ENCODE data around the gene CCNL1.
"Not testable (repeated sequence)": the region's sequence is repeated elsewhere in the genome, so short reads cannot be mapped to it uniquely, and the experiment has no call there.

CCNL1 gene

DNA sequence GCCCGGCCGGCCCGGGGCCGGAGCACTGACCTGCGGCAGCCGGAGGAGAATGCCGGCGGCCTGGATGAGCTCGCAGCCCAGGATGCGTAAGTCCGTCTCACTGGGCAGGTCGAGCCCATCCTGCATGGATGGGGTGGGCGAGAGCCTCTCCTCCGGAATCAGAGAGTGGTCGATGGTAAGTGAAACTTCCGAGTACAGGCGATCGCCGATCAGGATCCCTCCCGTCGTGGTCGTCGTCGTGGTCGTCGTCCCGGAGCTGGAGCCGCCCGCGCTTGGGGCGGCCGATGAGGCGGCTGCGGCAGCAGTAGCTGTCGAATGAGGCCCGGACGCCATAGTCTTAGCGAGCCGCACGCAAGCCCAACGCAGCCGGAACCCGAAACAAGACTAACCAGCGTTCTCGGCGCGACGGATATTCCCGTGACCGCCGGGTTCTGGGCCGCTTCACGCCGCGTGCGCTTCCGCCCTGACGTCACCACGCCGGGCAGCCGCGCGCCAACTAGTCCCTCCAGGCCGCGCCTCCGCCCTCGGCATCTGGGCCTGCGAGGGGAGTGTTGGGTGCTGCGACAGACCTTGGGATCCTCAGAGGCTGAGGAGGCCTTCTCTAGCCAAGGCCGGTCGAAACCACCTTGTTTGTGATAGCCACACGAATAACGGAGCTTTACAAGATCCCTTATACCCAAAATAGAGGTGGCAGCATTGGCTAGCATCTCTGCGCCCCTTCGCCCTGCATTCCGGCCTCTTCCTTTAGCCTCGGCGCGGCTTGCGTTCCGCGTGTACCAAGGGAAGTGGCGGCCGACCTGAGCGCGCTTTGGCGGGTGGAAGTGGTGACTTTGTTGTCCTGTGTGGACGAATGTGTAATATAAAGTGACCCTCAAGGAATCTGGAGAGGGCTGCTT lies at the start of gene CCNL1:
Gene CCNL1, minus strand, starts transcription at position 386 of the 896 bp plus-strand sequence. Its CDS starts 53 bp downstream, at position 333.
- peak; percentile 97 for DNase-seq

DNA sequence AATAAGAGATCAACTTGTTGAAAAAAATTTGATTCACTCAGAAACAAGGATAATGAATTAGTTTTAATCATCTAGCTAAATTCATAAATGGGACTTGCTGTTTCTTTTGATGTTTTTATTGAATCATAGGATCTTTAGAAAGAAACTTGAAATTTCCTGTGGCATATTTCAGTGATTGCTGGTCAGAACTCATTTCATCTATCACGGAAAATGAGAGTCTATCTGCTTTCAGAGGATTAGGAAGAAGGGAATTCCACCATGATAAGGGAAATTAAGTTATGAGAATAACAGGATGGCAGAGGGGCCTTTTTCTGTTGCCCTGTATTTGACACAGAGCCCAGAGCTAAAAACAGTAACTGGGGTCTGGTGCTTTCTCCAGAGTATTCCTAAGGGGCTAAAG lies 44.9 kb upstream of the CCNL1 start:
- no peak for DNase-seq

DNA sequence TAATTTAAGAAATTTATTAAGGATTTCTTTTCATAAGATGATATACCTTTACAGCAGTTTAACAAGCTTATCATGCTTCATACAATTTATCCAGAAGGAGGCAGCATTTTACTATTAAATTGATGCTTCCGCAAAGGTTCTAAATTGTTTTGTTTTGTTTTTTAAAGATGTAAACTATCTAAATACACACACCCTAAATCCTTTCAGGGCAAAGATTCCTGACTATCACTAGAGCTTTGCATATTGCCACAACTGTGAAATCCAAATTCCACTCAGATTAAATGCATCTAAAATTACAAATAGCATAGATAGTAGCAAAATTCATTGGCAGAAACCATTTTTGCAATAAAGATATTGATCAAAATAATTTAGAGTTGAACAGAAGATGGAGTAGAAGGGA lies 44.5 kb upstream of the CCNL1 start:
- no peak for DNase-seq

DNA sequence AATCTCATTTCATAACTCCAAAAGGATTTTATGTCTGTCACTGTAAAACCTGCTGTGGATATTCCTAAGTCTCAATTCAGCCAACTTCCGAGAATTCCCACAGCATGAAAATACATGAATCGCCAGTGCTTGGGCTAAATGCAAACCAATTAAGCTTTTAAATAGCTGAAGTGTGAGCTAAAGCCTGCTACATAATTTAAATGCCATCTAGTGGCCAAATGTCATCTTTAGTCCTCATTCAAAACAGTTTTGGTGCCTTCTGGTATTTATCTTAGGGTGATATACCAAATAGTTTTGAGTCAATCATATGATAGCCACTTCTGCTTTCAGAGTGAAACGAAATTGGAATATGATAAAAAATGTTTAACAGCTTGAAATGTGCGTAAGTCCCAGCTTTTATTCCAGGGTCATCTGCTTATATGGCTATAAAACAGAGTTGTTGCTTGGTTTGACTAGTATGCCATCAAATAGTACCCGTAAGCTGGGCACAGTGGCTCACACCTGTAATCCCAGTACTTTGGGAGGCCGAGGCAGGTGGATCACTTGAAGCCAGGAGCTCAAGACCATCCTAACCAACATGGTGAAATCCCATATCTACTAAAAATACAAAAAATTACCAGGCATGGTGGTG lies 41.8 kb upstream of the CCNL1 start:
- peak; percentile 52 for DNase-seq

DNA sequence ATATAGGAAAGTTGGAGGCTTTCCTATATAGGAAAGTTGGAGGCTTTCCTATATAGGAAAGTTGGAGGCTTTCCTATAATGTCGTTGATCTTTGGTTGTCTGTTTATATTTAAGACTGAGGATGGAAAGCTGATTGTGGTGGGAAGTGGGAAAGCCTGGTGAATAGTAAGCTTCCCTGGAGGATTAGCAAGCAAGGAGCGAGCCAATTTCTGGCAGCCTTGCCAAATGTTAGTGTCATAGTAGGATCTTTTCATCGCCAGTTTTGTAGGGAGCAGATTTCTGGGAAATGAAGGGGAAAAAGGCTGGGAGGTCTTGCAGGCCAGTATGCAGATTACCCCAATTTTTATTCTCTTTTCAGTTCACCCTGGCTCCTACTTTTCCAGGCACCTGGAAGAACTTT lies 39.9 kb upstream of the CCNL1 start:
- DNase-seq = no peak

DNA sequence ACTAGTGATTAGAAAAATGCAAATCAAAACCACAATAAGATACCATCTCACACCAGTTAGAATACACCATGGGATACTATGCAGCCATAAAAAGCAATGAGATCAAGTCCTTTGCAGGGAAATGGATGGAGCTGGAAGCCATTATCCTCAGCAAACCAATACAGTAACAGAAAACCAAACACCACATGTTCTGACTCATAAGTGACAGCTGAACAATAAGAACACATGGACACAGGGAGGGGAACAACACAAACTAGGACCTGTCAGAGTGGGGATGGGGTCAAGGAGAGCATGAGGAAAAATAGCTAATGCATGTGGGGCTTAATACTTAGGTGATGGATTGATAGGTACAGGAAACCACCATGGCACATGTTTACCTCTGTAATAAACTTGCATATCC lies 36.0 kb upstream of the CCNL1 start:
- no peak for DNase-seq

DNA sequence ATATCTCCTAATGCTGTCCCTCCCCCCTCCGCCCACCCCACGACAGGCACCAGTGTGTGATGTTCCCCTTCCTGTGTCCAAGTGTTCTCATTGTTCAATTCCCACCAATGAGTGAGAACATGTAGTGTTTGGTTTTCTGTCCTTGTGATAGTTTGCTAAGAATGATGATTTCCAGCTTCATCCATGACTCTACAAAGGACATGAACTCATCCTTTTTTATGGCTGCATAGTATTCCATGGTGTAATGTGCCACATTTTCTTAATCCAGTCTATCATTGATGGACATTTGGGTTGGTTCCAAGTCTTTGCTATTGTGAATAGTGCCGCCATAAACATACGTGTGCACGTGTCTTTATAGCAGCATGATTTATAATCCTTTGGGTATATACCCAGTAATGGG lies 31.2 kb upstream of the CCNL1 start:
- not testable (repeated sequence) for DNase-seq

DNA sequence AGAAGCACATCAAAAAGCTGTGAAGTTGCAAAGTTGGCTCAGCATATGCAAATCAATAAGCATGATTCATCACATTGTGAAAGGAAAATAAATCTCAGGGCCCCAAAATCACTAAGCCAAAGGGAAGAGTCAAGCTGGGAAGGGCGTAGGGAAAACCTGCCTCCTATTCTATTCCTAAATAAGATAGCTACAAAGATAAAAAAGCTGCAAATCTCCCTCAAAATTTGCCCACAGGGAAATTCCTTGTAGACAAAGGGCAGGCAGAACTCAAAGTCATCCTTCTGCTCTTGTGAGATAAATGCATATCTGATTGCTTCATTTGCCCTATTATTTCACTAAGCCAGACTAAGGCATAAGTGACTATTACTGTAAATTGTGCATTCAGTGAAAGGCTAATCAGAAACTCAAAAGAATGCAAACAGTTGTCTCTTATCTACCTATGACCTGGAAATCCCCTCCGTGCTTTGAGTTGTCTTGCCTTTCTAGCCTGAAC lies 30.5 kb upstream of the CCNL1 start:
- no peak for DNase-seq

DNA sequence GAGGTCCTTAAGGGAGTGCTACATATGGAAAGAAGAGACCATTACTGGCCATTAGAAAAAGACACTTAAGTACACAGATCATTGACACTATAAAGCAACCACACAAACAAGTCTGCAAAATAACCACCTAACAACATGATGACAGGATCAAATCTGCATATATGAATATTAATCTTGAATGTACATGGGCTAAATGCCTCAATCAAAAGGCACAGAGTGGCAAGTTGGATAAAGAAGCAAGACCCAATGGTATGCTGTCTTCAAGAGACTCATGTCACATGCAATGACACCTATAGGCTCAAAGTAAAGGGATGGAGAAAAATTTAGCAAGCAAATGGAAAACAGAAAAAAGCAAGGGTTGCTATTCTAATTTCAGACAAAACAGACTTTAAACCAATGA lies 28.4 kb upstream of the CCNL1 start:
- no peak for DNase-seq

DNA sequence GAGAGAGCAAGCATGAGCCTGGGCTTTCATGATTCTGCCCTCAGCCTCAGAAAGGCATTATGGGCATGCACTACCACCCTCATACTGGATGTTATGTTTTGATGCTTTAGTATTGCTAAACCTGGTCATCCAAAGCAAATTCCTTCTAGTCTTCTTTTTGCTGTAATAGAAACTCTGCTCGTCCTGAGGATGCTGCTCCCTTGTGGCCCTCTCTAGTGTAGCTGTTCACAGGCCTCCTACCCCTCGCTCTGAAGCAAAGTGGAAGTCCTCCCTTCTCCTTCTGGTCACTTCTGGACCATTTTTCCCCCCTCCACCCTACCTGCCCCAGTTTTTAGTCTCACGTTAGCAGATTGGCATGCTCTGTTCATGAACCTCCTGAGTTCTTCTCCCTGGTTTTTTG lies 22.9 kb upstream of the CCNL1 start:
- DNase-seq = no peak

DNA sequence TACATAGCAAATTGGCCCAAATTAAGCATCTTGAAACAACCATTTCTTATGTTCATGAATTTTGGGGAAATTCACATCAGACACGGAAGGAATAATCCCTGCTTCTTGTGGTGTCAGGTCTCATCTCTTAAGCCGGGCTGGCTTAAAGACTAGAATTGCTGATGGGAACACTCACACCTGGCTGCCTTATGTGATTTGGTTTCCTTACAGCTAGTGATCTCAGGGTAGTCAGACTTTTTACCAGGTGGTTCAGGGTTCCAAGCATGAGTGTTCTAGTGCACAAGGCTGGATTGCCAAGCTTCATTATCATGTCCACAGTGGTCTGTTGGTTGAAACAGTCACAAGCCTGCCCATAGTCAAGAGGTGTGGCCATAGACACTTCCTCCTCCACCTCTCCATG lies 20.3 kb upstream of the CCNL1 start:
- no peak for DNase-seq

DNA sequence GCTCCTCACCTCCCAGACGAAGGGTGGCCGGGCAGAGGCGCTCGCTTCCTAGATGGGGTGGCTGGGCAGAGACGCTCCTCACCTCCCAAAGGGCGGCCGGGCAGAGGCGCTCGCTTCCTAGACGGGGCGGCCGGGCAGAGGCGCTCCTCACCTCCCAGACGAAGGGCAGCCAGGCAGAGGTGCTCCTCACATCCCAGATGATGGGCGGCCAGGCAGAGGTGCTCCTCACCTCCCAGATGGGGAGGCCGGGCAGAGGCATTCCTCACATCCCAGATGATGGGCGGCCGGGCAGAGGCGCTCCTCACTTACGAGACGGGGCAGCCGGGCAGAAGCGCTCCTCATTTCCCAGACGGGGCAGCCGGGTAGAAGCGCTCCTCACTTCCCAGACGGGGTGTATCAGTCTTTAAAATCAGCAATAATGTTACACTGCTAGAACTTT lies 19.4 kb upstream of the CCNL1 start:
- no peak for DNase-seq

DNA sequence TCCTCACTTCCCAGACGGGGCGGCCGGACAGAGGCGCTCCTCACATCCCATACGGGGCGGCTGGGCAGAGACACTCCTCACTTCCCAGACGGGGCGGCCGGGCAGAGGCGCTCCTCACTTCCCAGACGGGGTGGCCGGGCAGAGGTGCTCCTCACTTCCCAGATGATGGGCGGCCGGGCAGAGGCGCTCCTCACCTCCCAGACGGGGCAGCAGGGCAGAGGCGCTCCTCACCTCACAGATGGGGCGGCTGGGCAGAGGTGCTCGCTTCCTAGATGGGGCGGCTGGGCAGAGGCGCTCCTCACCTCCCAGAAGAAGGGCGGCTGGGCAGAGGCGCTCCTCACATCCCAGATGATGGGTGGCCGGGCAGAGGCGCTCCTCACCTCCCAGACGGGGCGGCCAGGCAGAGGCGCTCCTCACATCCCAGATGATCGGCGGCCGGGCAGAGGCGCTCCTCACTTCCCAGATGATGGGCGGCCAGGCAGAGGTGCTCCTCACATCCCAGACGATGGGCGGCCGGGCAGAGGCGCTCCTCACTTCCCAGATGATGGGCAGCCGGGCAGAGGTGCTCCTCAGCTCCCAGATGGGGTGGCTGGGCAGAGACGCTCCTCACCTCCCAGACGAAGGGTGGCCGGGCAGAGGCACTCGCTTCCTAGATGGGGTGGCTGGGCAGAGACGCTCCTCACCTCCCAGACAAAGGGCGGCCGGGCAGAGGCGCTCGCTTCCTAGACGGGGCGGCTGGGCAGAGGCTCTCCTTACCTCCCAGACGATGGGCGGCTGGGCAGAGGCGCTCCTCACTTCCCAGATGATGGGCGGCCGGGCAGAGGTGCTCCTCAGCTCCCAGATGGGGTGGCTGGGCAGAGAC lies 18.8 kb upstream of the CCNL1 start:
- DNase-seq = not testable (repeated sequence)

DNA sequence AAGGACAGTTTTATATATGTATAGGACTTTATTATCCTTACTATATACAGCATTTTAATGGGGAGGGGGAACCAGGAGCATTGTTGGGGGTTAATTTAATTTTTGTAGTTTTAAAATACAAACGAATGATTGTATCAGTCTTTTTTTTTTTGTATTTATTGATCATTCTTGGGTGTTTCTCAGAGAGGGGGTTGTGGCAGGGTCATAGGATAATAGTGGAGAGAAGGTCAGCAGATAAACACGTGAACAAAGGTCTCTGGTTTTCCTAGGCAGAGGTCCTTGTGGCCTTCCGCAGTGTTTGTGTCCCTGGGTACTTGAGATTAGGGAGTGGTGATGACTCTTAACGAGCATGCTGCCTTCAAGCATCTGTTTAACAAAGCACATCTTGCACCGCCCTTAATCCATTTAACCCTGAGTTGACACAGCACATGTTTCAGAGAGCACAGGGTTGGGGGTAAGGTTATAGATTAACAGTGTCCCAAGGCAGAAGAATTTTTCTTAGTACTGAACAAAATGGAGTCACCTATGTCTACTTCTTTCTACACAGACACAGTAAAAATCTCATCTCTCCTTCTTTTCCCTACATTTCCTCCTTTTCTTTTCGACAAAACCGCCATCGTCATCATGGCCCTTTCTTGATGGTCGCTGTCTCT lies 18.0 kb upstream of the CCNL1 start:
- not testable (repeated sequence) for DNase-seq

DNA sequence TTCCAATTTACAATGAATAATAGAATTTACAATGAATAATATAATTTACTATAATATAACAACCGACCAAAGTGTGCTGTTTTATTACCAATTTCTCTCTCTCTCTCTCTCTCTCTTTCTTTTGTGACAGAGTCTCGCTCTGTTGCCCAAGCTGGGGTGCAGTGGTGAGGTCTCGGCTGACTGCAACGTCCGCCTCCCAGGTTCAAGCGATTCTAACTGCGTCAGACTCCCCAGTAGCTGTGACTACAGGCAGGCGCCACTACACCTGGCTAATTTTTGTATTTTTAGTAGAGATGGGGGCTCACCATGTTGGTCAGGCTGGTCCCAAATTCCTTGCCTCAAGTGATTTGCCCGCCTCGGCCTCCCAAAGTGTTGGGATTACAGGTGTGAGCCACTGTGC lies 17.0 kb upstream of the CCNL1 start:
- DNase-seq = no peak

DNA sequence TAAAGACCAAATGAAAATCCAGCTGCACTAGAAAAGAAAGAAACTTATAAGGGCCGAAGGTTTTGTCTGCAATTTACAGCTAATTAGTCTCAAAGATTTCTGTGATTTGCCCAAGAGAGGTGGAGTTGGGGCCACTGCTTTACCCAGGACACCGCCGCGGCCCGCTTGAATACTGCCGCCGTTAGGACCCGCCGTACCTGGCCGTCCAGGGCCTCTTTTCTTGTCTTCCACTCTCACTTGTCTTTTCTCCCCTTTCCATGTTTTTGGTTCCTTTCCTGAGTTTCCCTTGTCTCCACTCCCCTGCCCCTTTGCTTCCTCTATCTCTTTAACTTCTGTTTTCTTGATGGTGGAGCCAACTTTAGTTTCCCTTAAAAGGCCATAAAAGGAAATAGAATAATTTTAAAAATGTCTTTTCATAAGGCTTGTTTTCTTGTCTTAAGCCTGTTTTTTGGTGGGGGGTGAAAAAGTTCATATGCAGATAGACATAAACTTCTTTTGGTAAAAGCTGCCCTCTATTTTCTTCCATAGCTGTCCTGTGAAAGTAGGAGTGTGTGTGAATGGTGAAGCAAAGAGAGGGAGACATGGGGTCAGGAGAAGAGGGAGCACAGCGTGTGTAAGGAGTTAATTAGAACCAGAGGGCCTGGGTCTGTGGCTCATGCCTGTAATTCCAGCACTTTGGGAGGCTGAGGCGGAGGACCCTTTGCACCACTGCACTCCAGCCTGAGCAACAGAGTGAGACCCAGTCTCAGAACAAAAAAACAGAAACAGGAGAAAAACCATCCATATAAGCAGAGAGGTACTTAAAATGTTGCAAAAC lies 16.0 kb upstream of the CCNL1 start:
- DNase-seq = no peak

DNA sequence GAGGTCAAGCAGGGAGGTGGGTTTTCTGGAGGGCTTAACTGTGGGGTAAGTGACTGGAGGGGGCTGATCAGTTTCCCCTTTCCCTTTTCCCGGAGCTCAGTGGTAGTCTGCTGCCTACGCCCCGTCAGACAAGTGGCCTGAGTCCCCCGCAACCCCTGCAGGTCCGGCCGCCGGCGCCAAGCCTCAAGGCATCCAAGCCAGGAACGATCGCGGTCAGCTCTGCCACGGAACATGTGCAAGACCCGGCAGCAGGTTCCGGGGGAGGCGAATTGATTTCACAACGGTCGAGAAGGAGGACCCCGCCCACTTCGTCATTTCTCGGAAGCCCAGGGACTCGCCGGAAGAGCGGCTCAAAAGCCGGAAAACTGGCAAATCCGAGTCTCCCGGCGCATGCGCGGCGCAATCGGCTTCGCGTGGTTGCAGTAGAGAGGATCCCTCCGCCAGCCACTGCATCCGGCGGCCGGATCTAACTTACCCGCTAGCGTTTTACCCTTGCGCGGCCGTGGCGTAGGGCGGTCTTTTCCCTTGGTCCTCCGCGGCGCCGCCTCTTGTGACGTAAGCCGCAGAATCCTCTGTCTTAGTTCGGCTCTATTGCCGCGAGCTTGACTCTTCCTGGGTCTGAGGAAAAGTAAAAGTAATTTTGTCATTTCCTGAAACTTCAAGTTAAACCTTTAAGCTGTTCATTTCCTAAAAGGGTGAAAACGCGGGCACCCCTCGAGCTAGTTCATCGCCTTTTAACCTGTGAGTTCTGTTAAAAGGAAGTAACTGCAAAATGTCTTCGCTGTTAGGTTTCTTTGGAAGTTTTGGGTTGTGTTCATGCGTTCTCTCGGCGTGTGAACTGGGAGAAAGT lies 14.9 kb upstream of the CCNL1 start:
- peak; percentile 99 for DNase-seq

DNA sequence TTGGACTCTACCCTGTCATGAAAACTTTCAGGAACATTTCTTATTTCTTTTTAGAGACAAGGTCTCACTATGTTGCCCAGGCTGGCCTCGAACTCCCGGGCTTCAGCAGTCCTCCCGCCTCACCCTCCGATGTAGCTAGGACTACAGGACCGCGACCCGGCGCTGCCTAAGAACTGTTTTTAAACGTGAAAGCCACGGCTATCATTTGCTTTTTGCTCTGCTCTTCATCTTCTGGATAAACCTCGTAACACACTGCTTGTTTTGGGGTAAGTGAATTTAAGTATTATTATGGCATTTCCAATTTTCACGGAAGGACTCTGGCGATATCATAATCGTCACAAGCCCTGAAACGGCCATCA lies 14.3 kb upstream of the CCNL1 start:
- no peak for DNase-seq

DNA sequence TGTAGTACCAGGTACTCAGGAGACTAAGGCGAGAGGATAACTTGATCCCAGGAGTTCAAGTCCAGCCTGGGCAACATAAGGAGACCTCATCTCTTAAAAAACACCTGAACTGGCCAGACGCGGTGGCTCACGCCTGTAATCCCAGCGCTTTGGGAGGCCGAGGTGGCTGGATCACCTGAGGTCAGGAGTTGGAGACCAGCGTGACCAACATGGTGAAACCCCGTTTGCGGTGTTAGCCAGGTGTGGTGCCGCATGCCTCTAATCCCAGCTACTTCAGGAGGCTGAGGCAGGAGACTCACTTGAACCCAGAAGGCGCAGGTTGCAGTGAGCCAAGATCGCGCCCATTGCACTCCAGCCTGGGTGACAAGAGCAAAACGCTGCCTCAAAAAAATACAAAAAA lies 13.4 kb upstream of the CCNL1 start:
- not testable (repeated sequence) for DNase-seq

DNA sequence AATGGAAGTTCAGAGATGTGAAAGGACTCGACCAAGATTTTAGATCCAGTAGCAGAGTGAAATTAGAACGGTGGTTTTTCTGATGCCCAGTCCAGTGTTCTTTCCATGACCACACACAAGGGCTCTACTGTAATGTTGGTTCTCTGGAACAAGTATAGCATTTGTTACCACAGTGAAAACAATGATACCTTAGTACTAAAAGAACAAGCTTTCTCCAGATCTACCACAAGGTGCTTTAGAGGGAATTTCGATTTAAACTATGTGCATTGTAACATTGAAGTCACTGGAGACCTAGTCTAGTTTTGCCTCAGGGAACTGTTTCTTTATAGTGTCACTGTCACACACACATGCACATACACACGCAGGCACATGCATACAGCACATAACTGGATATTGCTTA lies 12.8 kb upstream of the CCNL1 start:
- DNase-seq = no peak

DNA sequence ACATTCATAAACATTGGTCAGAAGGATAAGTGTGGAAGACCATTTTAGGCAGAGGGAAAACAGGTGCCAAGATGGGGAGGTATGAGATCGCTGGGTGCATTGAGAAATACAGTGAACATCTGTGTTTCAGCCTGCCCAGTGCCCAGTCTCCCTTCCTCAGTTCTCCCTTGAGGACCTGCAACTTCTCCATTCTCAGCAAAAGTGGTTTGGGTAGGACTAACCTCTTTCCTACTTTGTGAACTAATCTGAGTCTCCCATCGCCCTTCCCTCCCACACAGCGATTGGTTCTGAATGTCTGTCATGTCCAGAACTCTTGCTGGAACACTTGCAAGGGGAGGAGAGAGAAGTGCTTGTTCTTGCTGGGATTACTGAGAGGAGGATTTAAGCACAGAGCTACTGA lies 10.9 kb upstream of the CCNL1 start:
- DNase-seq = no peak

Data from CD4-positive, alpha-beta T cell treated with Interleukin-10 for 1 hour (primary cell).